ENCODE measurements around the gene NODAL.

NODAL gene

DNA sequence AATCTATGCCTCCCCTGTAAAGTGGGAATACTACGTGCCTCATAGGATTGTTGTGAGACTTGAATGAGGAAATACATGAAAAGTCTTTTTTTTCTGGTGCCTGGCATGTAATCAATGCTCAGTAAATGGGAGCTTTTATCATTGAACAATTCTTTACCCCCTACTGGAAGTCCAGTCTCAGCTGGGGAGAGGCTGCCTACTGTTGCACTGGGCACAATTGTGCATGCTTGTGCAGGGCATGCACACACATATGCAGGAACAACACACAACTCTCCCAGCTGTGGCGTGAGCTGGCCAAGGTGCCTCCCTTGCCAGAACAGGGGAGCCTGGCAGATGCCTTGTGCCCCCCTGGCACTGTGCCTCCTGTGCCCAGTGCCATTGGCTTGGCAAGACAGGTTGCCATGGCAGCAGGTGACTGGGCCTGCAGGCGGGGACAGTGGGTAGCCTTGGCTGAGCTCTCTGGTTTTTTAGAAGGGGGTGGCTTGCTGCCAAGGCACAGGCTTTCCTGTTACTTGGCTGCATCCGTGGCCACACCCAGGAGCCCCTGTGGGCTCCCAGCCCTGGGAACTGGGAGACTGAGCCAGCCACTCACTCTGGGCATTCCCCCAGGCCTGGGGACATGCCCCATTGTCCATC lies 21.0 kb upstream of the NODAL start:
- peak; percentile 86 for DNase-seq (ENCODE audit: low spot score)

DNA sequence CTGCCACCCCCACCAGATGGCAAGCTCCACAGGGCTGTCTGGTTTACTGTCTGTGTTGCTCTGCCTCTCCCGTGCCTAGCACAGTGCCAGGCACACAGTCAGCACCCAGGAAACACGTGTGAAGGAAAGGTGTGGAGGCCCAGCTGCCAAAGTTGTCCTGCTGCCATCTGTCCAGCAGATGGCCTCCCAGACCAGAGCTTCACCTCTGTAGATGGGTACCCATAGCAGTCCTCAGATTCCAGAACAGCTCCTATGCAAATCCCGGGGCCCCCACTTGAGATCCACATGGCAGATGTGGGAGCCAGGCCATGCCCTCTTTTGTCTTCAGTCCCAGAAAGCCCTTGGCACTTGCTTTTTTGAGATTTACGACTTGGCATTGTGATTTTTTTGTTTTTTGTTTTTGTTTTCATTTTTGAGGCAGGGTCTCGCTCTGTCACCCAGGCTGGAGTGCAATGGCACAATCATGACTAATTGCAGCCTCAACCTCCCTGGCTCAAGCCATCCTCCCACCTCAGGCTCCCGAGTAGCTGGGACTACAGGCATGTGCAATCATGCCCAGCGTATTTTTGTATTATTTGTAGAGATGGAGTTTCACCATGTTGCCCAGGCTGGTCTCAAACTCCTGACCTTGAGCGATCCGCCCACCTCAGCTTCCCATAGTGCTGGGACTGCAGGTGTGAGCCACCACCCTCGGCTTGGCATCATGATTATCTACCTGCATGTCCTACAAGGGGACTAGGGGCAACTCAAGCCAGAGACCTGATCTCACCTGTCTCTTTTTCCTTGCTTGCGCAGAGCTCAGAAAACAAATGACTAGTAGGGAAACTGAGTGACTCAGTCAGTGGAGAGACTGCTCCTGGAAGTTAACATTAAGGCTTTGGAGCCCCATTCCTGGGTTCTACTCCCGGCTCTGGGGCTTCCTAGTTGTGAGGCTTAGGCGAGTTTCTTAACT lies 20.2 kb upstream of the NODAL start:
- DNase-seq (ENCODE audit: low spot score): peak; percentile 80

DNA sequence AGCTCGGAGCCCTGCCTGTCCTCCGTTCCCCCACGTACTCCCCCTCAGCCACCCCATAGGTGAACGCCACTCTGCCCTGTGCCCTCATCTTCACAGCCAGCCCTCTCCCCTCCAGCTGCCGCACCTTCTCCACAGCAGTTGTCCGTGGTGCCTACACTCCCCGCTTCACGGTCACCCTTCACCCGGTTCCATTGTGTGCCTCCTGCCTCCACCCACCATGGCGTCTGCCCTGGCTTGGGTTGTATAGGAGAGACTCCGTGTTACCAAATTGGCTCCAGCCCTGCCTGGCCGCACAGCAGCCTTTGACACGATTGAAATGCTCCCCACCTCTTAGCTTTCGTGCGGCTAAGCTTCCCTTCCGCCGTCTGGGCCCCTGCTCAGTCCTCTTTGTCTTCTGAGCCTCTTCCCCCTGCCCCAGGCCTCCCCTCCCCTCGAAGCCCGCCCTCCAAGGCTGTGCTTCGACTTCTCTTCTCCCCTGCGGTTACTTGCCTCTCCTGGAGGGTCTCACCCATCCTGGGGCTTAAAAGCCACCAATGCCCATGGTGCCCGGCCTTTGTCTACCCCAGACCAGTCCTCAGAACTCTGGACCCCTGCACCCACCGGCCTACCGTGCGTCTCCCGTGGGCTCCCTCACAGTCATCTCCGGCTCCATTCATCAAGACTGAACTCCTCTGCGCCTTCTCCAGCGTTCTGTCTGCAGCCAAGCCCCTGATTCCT lies 18.5 kb upstream of the NODAL start:
- no peak for DNase-seq (ENCODE audit: low spot score)

DNA sequence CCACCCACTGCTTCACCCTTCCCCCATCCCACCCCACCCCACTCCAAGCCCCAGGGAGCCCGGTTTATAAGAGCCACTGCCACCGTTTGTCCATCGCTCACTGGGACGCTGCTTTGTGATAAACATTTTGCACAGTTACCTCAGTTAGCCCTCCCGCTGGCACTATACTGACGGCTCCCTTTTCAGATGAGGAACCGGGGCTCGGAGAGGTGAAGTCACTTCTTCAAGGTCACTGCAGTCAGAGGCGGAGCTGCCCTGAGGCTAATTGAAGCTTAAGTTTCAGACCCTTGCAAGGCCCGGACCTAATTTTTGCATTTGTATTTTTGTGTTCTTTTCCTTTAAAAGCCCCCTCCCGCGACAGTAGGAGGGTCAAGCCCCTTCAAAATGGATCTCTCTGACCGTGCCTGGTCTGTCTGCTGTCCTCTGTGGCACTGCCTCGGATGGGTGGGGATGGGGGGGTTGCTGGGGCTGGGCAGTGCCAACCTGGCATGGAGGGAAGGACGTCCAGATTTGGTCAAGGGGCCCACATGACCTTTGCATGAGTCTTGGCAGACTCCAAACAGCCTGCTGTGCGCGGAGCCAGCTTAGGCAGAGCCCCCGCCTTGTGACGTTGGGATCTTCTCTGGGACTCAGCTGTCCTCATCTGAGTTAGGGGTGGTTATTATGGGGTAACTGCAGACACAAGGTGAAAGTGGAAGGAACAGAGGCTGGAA lies 17.7 kb upstream of the NODAL start:
- no peak for DNase-seq (ENCODE audit: low spot score)

DNA sequence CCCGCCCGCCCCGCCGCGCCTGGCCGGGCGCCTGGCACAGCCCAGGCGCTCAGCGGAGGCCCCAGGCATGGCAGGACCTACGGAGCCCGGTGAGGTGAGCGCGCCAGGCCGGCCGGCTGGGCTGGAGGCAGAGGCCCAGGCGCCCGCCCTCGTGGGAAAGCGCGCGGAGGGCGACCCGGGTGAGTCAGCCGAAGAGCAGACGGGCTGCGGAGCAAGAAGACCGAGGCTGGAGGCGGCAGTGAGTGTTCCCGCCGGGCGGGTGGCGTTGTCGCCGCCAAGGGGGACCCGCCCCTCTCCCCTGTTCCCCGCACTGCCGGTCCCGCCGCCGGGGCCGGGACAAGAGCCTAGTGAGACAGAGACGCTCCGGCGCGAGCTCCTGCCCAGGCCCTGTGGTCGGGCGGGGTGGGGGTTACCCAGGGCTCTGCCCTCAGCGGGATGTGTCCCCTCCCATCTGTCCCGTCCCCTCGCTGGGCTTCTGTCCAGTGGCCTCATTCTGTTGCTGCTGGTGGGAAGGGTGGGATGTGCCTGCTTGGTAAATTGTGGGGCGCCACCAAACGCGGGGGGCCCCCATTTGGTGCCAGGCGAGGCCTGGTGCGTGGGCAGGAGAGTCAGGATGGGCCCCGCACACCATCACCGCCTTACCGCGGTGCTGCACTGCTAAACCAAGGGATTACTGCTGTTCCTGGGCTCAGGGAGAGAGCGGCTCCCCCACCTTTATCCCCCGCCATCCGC lies 17.0 kb upstream of the NODAL start:
- peak; percentile 39 for DNase-seq (ENCODE audit: low spot score)

DNA sequence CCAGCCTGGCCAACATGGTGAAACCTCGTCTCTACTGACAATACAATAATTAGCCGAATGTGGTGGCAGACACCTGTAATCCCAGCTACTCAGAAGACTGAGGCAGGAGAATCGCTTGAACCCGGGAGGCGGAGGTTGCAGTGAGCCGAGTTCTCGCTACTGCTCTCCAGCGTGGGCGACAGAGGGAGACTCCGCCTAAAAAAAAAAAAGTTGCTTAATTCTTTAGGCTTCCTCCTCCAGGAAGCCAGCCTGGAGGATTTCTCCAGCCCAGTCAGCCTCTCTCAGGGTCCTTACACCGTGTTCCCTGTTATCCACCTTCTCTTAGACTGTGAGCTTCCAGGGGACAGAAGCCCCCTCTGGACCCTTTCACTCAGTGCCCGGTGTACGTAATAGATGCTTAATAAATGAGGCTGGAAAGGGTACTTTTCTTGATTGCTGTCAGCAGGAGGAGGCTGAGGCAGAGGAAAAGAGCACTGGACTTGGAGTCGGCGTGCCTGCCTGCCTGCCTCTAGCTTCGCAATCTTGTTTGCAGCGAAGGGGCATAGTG lies 16.4 kb upstream of the NODAL start:
- no peak for DNase-seq (ENCODE audit: low spot score)

DNA sequence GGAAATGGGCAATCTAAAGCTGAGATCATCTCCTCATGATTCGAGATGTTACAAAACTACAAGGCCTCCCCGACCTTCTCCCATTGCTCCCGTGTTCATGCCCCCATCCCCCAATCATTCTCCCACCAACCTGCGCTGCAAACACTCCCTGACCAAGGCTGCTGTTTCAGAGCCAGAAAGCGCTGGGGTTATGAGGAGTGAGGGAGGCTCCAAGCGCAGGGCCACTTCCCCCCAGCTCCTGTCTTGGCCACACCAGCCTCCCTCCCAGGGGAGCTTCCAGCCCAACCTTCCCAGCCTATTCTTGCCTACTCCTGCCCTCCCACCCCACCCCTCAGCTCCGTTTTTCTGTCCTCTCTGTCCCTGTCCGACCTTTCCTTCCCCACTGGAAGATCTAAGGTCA lies 14.7 kb upstream of the NODAL start:
- DNase-seq (ENCODE audit: low spot score): no peak

DNA sequence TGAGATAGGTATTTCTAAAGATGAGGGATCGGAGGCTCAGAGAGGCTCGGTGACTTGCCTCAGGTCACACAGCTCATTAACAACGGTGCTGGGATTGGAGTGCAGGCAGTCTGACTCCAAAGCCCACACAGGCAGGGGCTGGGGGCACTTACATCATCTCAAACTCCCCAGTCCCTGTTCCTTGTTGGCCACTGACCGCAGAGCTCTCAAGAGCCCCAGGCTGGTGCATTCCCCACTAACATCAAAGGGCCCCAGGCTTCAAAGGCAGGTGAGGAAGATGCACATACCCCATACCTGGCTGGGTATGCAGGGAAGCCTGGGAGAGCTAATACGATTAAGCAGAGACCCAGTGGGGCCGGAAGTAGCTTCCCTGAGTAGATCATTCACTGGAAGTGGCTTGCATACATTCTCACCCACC lies 13.7 kb upstream of the NODAL start:
- no peak for DNase-seq (ENCODE audit: low spot score)

DNA sequence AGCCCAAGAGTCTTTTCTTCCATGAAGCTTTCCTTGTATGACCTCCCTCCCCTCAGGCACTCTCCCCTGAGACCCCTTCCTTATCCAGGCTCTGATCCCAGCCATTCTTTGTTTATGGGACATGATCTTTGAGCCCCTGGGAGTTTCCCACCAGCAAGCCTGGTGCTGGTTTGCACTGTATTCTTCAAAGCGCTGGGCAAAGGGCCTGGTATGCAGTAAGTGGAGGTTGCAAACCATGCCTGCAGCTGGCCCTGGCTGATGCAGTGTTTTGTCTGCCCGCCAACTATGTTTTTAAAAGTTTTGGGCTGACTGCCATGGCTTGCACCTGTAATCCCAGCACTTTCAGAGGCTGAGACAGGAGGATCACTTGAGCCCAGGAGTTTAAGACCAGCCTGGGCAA lies 6.8 kb upstream of the NODAL start:
- no peak for DNase-seq (ENCODE audit: low spot score)

DNA sequence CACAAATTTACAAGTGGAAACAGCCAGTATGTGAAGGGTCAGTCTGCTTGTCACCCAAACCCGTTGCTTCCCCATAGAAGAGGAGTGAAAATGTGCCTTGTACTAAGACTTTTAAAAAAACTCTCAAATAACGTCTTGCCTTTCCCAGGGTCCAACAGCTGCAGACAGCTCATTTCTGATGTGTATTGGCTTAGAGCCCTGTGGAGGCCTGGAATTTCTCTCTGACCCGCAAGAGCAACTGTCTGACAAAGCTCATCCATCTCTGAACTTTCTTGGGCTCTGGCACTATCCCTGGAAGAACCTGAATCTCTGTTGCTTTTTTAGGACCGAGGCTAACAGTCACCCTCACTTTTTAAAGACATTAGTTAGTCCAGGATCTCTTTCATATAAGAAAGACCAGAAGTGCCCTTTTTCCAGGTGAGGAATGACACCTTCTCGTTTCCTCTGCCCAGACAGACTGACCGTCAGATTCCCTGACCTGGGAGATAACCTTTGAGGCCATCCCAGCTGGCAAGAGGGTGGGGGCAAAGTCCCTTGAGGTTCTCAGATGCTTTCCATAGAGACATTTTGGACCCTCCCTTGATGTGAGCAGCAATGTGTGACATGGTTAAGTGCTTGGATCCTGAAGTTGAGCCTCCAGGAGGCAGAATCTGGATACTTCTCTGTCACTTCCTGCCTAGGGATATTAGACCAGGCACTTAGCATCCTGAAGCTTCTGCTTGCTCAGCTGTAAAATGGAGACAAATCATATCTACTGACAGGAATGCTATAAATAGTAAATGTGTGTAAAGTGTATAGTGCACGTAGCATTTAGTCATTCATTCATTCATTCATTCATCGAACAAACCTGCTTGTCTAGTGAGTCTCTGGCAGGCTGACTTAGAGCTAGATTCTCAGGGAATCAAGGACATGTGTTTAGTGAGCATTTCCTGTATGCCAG lies 4.5 kb upstream of the NODAL start:
- DNase-seq (ENCODE audit: low spot score): no peak

DNA sequence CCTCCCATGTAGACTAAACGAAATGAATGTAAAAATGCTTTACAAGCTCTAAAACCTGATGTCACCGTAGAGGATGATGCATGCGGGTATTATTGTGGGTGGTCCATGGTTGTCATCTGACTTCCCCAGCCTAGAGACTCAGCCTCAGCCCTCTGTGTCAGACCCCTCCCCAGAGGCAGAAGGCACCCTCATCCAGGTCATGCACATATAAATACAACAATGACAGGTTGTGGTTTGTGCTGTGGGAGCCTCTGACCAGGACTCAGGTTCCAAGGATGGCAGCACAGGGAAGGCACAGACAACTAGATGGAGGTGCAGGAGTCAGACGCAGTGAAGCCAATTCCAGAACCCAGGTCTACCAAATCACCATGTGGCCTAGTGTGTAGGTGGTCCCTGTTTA lies 3.3 kb upstream of the NODAL start:
- DNase-seq (ENCODE audit: low spot score): no peak

DNA sequence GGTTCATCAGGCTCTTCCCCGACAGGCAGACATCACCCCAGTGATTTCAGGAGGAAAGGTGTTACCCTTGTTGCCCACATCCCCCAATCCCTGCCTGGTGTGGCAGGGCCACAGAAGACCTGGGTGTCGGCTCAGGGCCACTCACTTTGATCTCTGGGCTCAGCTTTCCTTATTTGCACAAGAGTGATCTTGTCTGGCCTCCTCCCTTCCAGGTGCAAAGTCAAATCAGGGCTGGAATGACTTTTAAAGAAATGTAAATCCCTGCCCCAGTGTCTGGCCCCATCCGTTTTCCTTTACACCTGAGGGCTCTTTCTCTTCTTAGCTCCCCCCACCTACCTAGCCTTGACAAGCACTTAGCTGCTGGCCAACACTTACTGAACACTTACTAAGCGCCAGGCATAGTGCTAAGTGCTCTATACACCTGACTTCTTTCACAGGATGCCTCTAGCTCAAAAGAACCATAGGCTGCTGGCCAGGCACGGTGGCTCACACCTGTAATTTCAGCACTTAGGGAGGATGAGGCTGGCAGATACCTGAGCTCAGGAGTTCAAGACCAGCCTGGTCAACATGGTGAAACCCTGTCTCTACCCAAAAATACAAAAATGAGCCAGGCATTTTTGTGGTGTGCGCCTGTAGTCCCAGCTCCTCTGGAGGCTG lies 979 bp upstream of the NODAL start:
- DNase-seq (ENCODE audit: low spot score): no peak

DNA sequence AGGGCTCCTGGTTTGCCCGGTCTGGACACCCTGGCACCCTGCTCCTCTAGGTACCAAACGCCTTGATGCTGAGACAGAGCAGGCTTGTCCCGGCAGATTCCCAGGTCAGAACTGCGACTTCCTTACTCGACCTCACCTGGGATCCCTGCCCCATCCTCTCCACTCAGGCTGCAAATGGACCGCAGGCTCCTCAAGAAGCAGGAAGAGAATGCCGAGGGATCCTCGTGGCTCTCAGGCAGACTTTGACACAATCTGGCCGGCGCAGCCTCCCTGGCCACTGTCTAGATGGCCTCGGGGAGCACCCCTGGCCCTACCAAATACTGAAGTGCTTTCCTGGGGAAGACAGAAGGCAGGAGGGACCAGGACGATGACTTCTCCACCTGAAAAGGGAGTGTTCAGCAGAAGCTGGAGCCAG lies 421 bp upstream of the NODAL start:
- DNase-seq (ENCODE audit: low spot score): no peak

DNA sequence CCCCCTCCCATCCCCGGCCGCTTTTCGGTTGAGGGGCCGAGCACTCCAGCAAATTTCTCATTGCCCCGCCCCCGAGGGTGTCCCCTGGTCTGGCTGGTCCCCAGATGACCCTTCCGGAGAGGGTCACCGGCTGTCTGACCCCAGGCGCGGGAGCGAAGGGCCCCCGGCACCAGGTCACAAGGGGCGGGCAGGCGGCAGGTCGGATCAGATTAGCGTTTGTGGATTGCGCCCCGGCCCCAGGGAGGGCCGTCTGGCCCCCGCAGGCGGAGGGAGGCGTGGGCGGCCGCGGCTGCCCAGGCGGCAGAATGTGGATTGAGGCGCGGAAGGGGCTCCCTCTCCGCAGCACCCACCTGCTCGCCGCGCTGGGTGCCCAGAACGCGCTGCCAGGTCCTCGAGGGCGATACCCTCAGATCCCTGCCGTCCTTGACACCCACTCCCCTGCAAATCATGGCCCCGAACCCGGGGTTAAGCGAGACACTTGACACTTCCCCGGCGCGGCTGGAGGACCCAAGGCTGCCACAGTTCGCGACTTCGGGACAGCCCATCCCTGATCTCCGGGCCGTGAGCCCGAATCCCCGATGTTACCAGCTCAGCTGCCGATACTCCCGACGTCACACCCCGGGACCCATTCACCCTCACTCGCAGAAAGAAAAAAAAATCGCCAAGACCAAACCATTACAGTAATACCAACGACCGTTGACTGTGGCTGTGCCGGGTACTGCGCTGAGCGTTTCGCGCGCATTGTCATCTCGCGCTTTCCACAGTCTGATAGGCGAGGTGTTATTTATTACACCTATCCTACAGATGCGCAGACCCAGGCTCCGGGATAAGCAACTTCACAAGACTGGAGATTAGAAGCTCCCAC lies 953 bp downstream of the NODAL start:
- DNase-seq (ENCODE audit: low spot score): no peak

DNA sequence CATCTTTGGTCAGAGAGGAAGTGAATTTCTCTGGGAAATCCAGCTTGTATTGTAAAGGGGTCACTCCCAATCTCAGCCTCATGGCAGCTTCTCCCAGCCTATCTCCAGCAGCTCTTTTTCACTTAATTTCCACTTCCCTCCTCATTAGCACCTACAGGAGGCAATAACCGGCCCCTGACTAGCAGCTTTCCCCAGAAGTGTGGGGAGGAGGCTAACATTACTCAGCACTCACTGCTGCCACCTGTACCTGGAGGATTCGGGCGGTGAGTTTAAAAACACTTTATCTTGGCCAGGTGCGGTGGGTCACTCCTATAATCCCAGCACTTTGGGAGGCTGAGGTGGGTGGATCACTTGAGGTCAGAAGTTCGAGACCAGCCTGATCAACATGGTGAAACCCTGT lies 3.8 kb downstream of the NODAL start:
- no peak for DNase-seq (ENCODE audit: low spot score)

DNA sequence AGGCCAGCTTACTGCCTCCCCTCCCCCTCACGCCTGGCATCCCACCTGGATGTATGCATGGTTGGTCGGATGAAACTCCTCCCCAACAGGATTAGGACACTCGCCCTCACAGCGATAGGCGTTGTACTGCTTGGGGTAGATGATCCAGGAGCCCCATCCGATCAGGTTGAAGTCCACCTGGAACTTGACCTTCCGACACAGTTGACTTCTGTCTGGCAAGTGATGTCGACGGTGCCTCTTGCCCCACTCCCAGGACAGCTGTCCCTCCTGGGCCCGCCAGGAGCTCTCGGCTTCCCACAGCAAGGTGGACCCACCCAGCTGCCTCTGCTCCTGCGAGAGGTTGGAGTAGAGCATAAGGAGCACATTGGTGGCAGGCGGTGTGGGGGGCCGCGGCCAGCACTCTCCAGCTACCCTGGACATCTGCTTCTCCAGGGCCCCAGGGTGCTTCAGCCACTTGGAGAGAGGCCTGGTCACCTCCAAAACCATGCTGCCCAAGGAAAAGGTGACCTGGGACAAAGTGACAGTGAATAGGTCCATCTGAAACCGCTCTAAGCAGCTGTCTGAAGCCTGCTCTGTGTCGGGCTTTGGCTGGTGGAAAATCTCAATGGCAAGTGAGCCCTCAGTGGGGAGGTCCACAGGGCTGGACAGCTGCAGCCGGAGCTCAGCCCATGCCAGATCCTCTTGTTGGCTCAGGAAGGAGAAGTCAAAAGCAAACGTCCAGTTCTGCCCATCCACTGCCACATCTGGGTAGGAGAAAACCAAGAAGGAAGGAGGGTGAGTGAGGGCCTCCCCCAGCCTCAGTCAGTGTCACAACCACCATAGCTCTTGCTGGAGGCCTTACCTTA lies 6.0 kb downstream of the NODAL start:
- no peak for DNase-seq (ENCODE audit: low spot score)

DNA sequence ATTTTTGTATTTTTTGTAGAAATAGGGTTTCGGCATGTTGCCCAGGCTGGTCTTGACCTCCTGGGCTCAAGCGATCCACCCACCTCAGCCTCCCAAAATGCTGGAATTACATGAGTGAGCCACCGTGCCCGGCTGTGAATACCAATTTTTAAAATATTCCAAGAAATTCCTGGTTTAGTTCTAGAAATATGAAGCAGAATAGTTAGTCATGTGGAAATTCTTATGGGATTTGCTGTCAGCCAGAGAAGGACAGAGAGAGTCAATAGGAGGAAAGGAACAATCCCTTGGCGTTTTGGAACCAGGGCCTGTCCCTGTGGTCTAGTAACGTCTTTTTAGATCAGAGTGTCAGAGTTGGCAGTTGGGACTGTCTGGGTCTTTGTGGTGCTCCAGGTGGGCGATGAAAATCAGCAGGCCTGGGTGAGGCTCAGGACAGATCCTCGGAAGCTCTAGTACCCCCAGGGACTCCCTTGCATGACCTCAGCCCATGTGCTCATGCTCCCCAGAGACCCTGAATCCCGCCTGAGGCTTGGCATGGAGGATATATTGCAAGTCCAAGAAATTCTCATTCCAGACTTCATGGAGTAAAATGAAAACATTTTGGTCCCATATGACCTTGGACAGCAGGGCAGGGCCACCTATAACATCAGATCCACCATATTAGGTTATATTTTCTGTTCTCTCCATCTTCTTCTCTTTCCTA lies 7.8 kb downstream of the NODAL start:
- no peak for DNase-seq (ENCODE audit: low spot score)
